Caco-2 (cell line): Measurements from ENCODE around the gene RBM48. TPM values are rescaled to one million over a fixed set of nuclear protein-coding genes. Genes with fewer than 3 reads are reported as not detected.

Source experiments
- BruUV-seq: library from RNA; stranded (reverse); fragments of 400-500 nt; replicated peaks from 2 replicates; lab custom pipeline; 2021; lab: Mats Ljungman, UMichigan
- CTCF ChIA-PET: fragments of 300-600 bp; sonication (Branson Sonifier 250); formaldehyde crosslinking; loops from one replicate; lab custom pipeline; 2022; ENCODE audit warnings: antibody characterized with exemption; lab: Charles Lee
- POLR2A ChIA-PET: fragments of 300-600 bp; sonication (Branson Sonifier 250); formaldehyde crosslinking; loops from one replicate; lab custom pipeline; 2022; ENCODE audit warnings: antibody characterized with exemption; lab: Charles Lee
- DNase-seq, 2 experiments: peaks; one replicate each; pipeline versions ENCODE4 v3.0.0 to v3.0.0-alpha.2; 2020 to 2022
- H3K27me3 ChIP-seq: replicated peaks from 2 replicates; pipeline ENCODE4 v1.6.0; 2011; ENCODE audit warnings: low read length; ENCODE audit not compliant: control insufficient read depth, insufficient read depth
- H3K36me3 ChIP-seq: 2 replicates; pipeline ENCODE4 v1.5.1; 2011; ENCODE audit warnings: low read length; ENCODE audit not compliant: control insufficient read depth, insufficient read depth
- H3K4me1 ChIP-seq: fragments of 250-450 bp; sonication (Bioruptor Pico); 2 replicates; pipeline ENCODE4 v1.5.1; 2020; ENCODE audit warnings: mild to moderate bottlenecking
- H3K4me3 ChIP-seq: 2 replicates; pipeline ENCODE4 v1.5.1; 2011; ENCODE audit warnings: low read depth, mild to moderate bottlenecking, control low read depth, low read length
- H3K9me3 ChIP-seq: fragments of 250-450 bp; sonication (Bioruptor Pico); 2 replicates; pipeline ENCODE4 v1.5.1; 2020; ENCODE audit warnings: mild to moderate bottlenecking, moderate library complexity
- H3K27ac Mint-ChIP-seq: one replicate; pipeline ENCODE4 v1.8.0; 2022; ENCODE audit warnings: mixed read lengths; ENCODE audit not compliant: unreplicated experiment
- H3K27me3 Mint-ChIP-seq: one replicate; pipeline ENCODE4 v1.8.0; 2022; ENCODE audit warnings: mixed read lengths; ENCODE audit not compliant: insufficient read depth, unreplicated experiment
- H3K36me3 Mint-ChIP-seq: one replicate; pipeline ENCODE4 v1.8.0; 2022; ENCODE audit warnings: mild to moderate bottlenecking, mixed read lengths; ENCODE audit not compliant: insufficient read depth, unreplicated experiment
- H3K4me1 Mint-ChIP-seq: one replicate; pipeline ENCODE4 v1.8.0; 2022; ENCODE audit warnings: low read depth, mixed read lengths; ENCODE audit not compliant: unreplicated experiment
- H3K4me3 Mint-ChIP-seq: one replicate; pipeline ENCODE4 v1.8.0; 2022; ENCODE audit warnings: mild to moderate bottlenecking, moderate library complexity, mixed read lengths; ENCODE audit not compliant: unreplicated experiment
- H3K9me3 Mint-ChIP-seq: one replicate; pipeline ENCODE4 v1.8.0; 2022; ENCODE audit warnings: mixed read lengths; ENCODE audit not compliant: unreplicated experiment
- CTCF ChIP-seq, 2 experiments: fragments of 200-600 bp in 1 of 2; IDR thresholded peaks; 1 replicate in 1 of 2; 2 replicates in 1 of 2; pipeline versions ENCODE4 v1.5.1 to v1.8.0; 2011 to 2022; ENCODE audit warnings: antibody characterized with exemption in 1 of 2, control low read depth in 1 of 2, inconsistent platforms in 1 of 2, low read depth in 1 of 2, low read length in 1 of 2, mild to moderate bottlenecking in 1 of 2, moderate library complexity in 1 of 2; ENCODE audit not compliant: insufficient read depth in 1 of 2, severe bottlenecking in 1 of 2, unreplicated experiment in 1 of 2
- intact Hi-C: fragments of 100-400 bp; cut with micrococcal nuclease; formaldehyde crosslinking; loops from one replicate; pipeline ENCODE4 v1.10.0; 2022; ENCODE audit not compliant: unreplicated experiment
- total RNA-seq: library from RNA; stranded (reverse); gene quantifications from 2 replicates; pipeline ENCODE4 v1.2.3, GENCODE V29; 2022

Gene RBM48
- total RNA-seq, 1 experiment from 2014 or later, result 14.2 TPM

GRCh38 chr7:92560602-92561001 lies 32.0 kb downstream of the RBM48 start:
- ChIA-PET CTCF (interaction anchor here (1.0 kb wide), 1 partner anchor 32 kb away, joined by 5 read pairs; the partner anchor contains the start of genes PEX1 and RBM48), POLR2A (interaction anchor here (1.3 kb wide), 1 partner anchor 32 kb away, joined by 11 read pairs; the partner anchor contains the start of genes PEX1 and RBM48)
- no peaks in the 10 kb centered on the region for H3K27me3 ChIP-seq
- H3K4me1 ChIP-seq, result peaks cover 23% of the 10 kb centered on the region
- H3K9me3 Mint-ChIP-seq, result no peaks in the 10 kb centered on the region
- no peak overlapping the region for H3K4me3 Mint-ChIP-seq
- peaks cover 57% of the 10 kb centered on the region for H3K36me3 Mint-ChIP-seq
- peaks cover 12% of the 10 kb centered on the region for H3K4me1 Mint-ChIP-seq
- H3K4me3 ChIP-seq, result no peak overlapping the region
- no peaks in the 10 kb centered on the region; the same call in 1 of the 2 replicates for H3K36me3 ChIP-seq
- H3K9me3 ChIP-seq, result no peaks in the 10 kb centered on the region
- intact Hi-C loops, result loop anchor here (1.0 kb wide), 1 partner anchor 32 kb away; the partner anchor contains the start of genes PEX1 and RBM48
- no peaks in the 10 kb centered on the region for H3K27me3 Mint-ChIP-seq
- TF ChIP-seq CTCF (IDR thresholded peaks at IDR 0.05; ENCODE audit: insufficient read depth in 1 of 2, low read depth in 1 of 2, low read length in 1 of 2, severe bottlenecking in 1 of 2, unreplicated experiment in 1 of 2), result no peak
- BruUV-seq, result no TSS peak
- DNase-seq, result peak in 1 of 2 experiments; percentile 8
- H3K27ac Mint-ChIP-seq, result no peak overlapping the region

GRCh38 chr7:92563345-92563744 lies 34.8 kb downstream of the RBM48 start:
- H3K36me3 ChIP-seq, result no peaks in the 10 kb centered on the region; the same call in none of the 2 replicates
- no peaks in the 10 kb centered on the region for H3K27me3 ChIP-seq
- Mint-ChIP-seq H3K4me1 (peaks cover 12% of the 10 kb centered on the region), H3K27ac (peak overlapping the region; percentile 36), H3K27me3 (no peaks in the 10 kb centered on the region), H3K4me3 (no peak overlapping the region), H3K9me3 (no peaks in the 10 kb centered on the region), H3K36me3 (peaks cover 57% of the 10 kb centered on the region)
- intact Hi-C loops, result no loop called here
- CTCF ChIA-PET, result interaction anchor here (1.7 kb wide), 1 partner anchor 35 kb away, joined by 4 read pairs; the partner anchor contains the start of genes PEX1 and RBM48
- H3K4me1 ChIP-seq, result peaks cover 23% of the 10 kb centered on the region
- H3K4me3 ChIP-seq, result no peak overlapping the region
- no peak for DNase-seq
- H3K9me3 ChIP-seq, result no peaks in the 10 kb centered on the region
- TF ChIP-seq CTCF (IDR thresholded peaks at IDR 0.05; ENCODE audit: insufficient read depth in 1 of 2, low read depth in 1 of 2, low read length in 1 of 2, severe bottlenecking in 1 of 2, unreplicated experiment in 1 of 2), result no peak
- POLR2A ChIA-PET, result interaction anchor here (1.5 kb wide), 1 partner anchor 35 kb away, joined by 9 read pairs; the partner anchor contains the start of genes PEX1 and RBM48
- no TSS peak for BruUV-seq

DNA sequence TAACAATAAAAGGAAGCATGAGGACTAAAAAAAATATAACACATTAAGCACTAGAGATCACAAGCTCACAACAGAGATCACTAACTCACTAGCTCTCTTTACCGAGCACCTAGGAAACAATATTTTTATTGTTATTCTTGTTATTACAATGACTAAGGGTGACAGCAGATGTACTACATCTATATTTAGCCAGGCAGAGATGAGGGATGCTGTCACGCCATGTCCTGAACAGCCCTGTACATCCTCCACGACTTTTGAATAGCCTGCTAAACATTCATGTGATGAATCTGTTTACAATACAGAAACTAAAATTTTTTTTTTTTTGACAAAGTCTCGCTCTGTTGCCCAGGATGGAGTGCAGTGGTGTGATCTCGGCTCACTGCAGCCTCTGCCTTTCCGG lies 38.9 kb downstream of the RBM48 start:
- Mint-ChIP-seq H3K4me3 (no peak overlapping the region), H3K27me3 (no peaks in the 10 kb centered on the region), H3K36me3 (peaks cover 63% of the 10 kb centered on the region), H3K27ac (no peak overlapping the region), H3K9me3 (no peaks in the 10 kb centered on the region), H3K4me1 (peaks cover 12% of the 10 kb centered on the region)
- Histone ChIP-seq H3K27me3 (no peaks in the 10 kb centered on the region), H3K4me1 (peaks cover 14% of the 10 kb centered on the region; the same call in 1 of the 2 replicates), H3K36me3 (no peaks in the 10 kb centered on the region; the same call in 1 of the 2 replicates), H3K4me3 (no peak overlapping the region), H3K9me3 (no peaks in the 10 kb centered on the region)
- ChIA-PET CTCF (no interaction called here), POLR2A (no interaction called here)
- intact Hi-C loops, result no loop called here
- DNase-seq, result no peak
- TF ChIP-seq CTCF (IDR thresholded peaks at IDR 0.05; ENCODE audit: insufficient read depth in 1 of 2, low read depth in 1 of 2, low read length in 1 of 2, severe bottlenecking in 1 of 2, unreplicated experiment in 1 of 2), result no peak
- no TSS peak for BruUV-seq
